Activated gamma-delta T cell (primary cell): ENCODE results near the gene EPS8.
"Not testable (repeated sequence)": the region's sequence is repeated elsewhere in the genome, so short reads cannot be mapped to it uniquely, and the experiment has no call there.

Experiments
- DNase-seq: peaks from one replicate; lab custom pipeline; 2025; lab: John Stamatoyannopoulos, UW

Gene EPS8

GRCh38 chr12:15648558-15648957 is 140.6 kb downstream of the EPS8 start:
- no peak for DNase-seq

- no peak for DNase-seq
Measured at GRCh38 chr12:15646581-15646980, 142.6 kb downstream of the EPS8 start.

- no peak for DNase-seq
Measured at GRCh38 chr12:15644700-15645099, 144.5 kb downstream of the EPS8 start.

- no peak for DNase-seq
Measured at GRCh38 chr12:15638231-15638630, 151.0 kb downstream of the EPS8 start.

GRCh38 chr12:15636060-15636890 is 152.9 kb downstream of the EPS8 start:
- DNase-seq = no peak

GRCh38 chr12:15634010-15634683 is 155.0 kb downstream of the EPS8 start:
- no peak for DNase-seq

- DNase-seq = no peak
Measured at GRCh38 chr12:15633201-15633600, 156.0 kb downstream of the EPS8 start.

GRCh38 chr12:15632708-15633107 is 156.5 kb downstream of the EPS8 start:
- DNase-seq = no peak

GRCh38 chr12:15631007-15631715 is 158.0 kb downstream of the EPS8 start:
- DNase-seq = no peak

- DNase-seq = no peak
Measured at GRCh38 chr12:15629761-15630160, 159.4 kb downstream of the EPS8 start.

- DNase-seq = no peak
Measured at GRCh38 chr12:15629108-15629507, 160.1 kb downstream of the EPS8 start.

- DNase-seq = no peak
Measured at GRCh38 chr12:15627995-15628945, 160.9 kb downstream of the EPS8 start.

- no peak for DNase-seq
Measured at GRCh38 chr12:15625075-15625474, 164.1 kb downstream of the EPS8 start.

- no peak for DNase-seq
Measured at GRCh38 chr12:15620741-15621539, 168.2 kb downstream of the EPS8 start.

GRCh38 chr12:15616495-15616894 is 172.7 kb downstream of the EPS8 start:
- not testable (repeated sequence) for DNase-seq

GRCh38 chr12:15613981-15614380 is 175.2 kb downstream of the EPS8 start:
- DNase-seq = no peak

- no peak for DNase-seq
Measured at GRCh38 chr12:15608941-15609340, 180.2 kb downstream of the EPS8 start.

GRCh38 chr12:15608406-15608805 is 180.8 kb downstream of the EPS8 start:
- no peak for DNase-seq

- no peak for DNase-seq
Measured at GRCh38 chr12:15605881-15606590, 183.2 kb downstream of the EPS8 start.

GRCh38 chr12:15603474-15604085 is 185.6 kb downstream of the EPS8 start:
- DNase-seq = no peak
